Ureter (tissue), 1 donor: ENCODE results near the gene SRM. TPM values are rescaled to one million over a fixed set of nuclear protein-coding genes. Genes with fewer than 3 reads are reported as not detected.
"Not testable (repeated sequence)": the region's sequence is repeated elsewhere in the genome, so short reads cannot be mapped to it uniquely, and the experiment has no call there.

Experiments used
- DNase-seq: peaks from one replicate; pipeline ENCODE4 v3.0.0-alpha.2; 2020; ENCODE audit warnings: low spot score
- total RNA-seq: library from RNA; stranded (reverse); gene quantifications from one replicate; pipeline ENCODE4 v1.2.4, GENCODE V29; 2023
- donor health status: DM: yes; HTN: yes; CAD: no.

SRM gene
- total RNA-seq, 1 donor from 2014 or later: 72.6 TPM

GRCh38 chr1:11044849-11045427, 14.9 kb downstream of the SRM start:
- no peak for DNase-seq

- no peak for DNase-seq
Observed at GRCh38 chr1:11044086-11044848, 15.6 kb downstream of the SRM start.

DNA sequence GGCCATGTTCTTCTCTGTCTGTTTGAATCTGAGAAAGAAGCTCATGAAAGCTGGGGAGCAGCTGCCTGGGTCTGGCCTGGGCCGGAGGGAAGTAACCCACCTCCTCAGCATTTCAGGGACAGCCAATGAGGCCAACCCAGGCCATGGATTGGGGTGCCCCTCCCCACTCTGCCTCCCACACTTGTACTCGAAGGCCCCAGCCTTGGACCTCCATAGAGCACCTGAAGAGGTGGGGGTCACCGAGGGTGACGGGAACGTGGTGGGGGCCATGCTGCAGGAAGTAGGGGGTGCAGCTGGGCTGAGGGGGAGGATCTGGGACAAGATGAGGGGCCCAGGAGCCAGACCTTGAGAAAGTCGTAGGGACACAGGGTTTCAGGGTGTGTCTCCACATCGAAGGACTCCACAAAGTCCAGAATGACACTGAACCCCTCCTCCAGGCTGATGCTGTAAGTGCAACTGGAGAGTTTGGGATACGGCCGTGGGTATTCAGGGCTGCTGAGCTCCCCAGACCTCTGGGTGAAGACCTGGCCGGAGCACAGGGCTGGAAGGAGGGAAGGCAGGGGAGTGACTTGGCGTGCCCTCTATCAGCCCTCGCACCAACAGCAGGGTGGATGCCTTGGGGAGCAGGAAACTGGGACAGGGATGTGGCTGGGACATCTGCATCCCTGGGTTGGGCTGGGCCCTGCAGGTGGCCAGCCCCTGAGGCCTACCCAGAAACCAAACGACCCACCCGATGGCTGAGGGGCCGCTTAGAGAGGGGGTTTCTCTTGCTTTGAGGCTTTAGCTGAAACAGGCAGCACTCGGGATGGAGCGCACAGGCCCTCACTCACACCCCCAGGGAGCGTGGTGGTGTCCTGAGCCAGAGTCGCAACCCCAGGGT, 16.6 kb downstream of the SRM start:
- no peak for DNase-seq

- no peak for DNase-seq
Observed at GRCh38 chr1:11042065-11042464, 17.8 kb downstream of the SRM start.

DNA sequence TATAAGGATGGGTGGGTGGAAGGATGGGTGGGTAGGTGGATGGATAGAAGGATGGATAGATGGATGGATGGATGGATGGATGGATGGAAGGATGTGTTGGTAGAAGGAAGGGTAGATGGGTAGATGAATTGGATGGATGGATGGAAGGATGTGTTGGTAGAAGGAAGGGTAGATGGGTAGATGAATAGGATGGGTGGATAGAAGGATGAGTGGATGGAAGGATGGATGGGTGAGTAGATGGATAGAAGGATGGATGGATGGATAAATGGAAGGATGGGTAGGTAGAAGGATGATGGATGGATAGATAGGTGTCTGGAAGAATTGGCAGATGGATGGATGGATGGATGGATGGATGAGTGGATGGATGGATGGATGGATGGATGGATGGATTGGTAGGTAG, 18.8 kb downstream of the SRM start:
- DNase-seq: no peak

- DNase-seq: not testable (repeated sequence)
Observed at GRCh38 chr1:11040105-11040429, 19.8 kb downstream of the SRM start.

DNA sequence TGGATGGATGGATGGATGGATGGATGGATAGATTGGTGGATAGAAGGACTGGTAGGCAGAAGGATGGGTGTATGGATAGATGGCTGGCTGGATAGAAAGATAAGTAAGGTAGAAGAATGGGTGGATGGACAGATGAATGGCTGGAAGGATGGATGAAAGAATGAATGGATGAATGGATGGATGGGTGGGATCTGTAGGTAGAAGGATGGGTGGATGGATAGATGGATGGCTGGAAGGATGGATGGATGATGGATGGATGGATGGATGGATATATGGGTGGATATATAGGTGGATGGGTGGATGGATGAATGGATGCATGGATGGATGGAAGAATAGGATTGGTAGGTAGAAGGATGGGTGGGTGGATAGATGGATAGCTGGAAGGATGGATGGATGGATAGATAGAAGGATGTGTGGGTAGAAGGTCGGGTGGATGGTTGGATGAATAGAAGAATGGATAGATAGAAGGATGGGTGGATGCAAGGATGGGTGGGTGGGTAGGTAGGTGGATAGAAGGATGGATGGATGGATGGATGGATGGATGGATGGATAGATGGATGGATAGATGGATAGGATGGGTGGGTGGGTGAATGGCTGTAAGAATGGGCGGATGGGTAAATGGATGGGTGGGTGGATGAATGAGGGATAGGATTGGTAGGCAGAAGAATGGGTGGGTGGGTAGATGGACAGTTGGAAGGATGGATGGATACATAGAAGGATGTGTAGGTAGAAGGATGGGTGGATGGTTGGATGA, 20.3 kb downstream of the SRM start:
- no peak for DNase-seq

- DNase-seq: peak; percentile 92
Observed at GRCh38 chr1:11037740-11038182, 22.1 kb downstream of the SRM start.

DNA sequence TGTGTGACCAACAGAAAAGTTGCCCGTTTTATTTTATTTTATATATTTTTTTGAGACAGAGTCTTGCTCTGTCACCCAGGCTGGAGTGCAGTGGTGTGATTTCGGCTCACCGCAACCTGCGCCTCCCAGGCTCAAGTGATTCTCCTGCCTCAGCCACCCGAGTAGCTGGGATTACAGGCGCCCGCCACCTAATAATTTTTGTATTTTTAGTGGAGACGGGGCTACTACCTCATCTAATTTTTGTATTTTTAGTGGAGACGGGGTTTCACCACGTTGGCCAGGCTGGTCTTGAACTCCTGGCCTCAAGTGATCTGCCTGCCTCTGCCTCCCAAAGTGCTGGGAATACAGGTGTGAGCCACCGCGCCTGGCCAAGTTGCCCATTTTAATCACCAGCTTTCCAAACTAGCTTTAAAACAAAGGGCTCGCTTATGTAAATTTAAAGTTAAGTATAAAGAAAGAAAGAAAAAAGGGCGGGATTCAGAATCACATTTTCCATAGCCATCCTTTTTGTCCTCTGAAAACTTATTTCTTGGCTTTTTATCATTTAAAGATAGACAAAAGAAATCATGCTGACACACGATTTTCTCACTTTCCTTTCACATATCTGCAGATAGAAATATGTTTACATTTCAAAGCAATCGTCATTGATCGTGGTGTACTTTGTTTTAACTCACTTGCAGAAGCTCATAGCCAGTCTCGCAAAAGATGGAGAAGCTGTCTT, 22.6 kb downstream of the SRM start:
- DNase-seq: not testable (repeated sequence)

GRCh38 chr1:11031624-11032262, 28.1 kb downstream of the SRM start:
- no peak for DNase-seq

DNA sequence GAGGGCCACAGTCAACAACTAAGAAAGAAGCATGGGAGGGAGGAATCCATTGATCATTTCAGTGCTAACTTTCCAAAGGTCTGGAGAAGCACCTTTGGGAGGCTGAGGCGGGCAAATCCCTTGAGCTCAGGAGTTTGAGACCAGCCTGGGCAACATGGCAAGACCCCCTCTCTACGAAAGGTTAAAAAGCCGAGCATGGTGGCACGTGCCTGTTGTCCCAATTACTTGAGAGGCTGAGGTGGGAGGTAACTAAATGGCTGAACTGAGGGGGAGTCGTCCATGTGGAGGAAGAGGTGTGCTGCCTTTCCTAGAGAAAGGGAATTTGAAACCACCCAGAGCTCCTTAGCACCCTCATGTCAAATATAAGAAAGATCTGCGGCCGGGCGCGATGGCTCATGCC, 29.0 kb downstream of the SRM start:
- no peak for DNase-seq

- DNase-seq: no peak
Observed at GRCh38 chr1:11028018-11028417, 31.8 kb downstream of the SRM start.

- no peak for DNase-seq
Observed at GRCh38 chr1:11027316-11027715, 32.5 kb downstream of the SRM start.

DNA sequence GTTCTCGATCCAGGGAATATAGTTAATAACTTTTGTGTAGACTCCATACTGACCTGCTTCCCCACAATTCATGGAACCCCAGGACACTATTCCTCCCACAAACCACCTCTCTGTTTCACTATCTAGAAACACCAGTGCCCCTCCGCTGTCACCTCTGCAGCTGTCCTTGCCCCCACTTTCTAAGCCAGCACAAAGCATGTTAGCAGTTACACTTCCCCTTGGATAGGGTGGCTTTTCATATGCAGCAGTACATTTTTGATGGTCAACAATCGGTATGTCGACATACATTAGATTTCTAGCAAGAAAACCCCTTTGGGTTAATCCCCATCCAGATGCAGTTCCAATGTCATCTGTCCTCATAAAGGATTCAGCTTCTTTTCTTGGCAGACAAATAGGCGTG, 32.9 kb downstream of the SRM start:
- DNase-seq: no peak

DNA sequence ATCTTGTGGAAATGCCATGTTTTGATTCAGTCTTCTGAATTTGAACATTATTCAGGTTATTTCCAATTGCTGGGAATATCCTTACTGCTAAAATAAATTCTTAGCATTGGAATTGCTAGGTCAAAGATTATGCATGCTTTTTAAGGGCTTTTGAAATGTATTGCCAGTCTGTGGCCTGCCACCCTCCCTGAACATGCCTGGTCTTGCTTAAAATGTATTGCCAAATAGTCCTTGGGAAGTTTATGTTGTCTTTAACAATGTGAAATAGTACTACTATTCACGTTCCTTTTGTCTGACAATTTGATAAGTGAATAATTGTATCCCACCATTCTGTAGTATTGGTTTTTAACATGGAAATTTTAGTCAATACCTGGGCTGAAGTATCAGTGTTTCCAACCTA, 33.8 kb downstream of the SRM start:
- DNase-seq: no peak

DNA sequence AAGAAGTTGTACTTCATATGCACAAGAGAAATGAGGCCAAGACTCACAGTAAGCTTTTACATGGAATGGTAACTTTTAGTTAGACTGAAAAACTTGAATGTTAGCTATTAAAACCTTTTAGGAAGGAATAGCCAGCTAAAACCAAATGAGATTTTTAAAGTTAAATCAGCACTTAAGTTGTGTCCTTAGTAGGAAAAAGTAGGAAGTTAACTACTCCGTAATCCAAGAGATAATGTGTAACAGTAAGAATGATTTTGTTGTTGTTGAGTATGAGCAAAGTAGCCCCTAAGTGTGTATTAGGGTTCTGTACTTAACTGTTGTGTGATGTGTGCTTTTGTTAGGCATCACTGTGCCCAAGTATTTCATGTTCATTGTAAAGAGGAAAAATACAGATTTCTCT, 34.2 kb downstream of the SRM start:
- no peak for DNase-seq

GRCh38 chr1:11024874-11025203, 35.0 kb downstream of the SRM start:
- no peak for DNase-seq

- no peak for DNase-seq
Observed at GRCh38 chr1:11024154-11024873, 35.5 kb downstream of the SRM start.

- no peak for DNase-seq
Observed at GRCh38 chr1:11023201-11023600, 36.6 kb downstream of the SRM start.

GRCh38 chr1:11019971-11020370, 39.8 kb downstream of the SRM start:
- DNase-seq: no peak
